ENCODE results near the gene SLCO3A1.
A peak's percentile ranks its signal among the peaks of the same experiment; 100 is the strongest.

SLCO3A1 gene

GRCh38 chr15:91966194-91966552 is 112.7 kb downstream of the SLCO3A1 start:
- Histone ChIP-seq H3K9ac (ENCODE audit: low read length) (no peak overlapping the region), H3K79me2 (ENCODE audit: low read length) (no peaks in the 10 kb centered on the region), H3K36me3 (replicated peaks; ENCODE audit: low read depth, low read length) (no peaks in the 10 kb centered on the region), H4K20me1 (ENCODE audit: insufficient read depth, low read length) (no peaks in the 10 kb centered on the region), H3K4me1 (ENCODE audit: low read length) (no peaks in the 10 kb centered on the region), H3K27me3 (ENCODE audit: low read depth, low read length) (peaks cover 32% of the 10 kb centered on the region), H3K27ac (ENCODE audit: low read length) (no peak overlapping the region), H3K4me2 (ENCODE audit: low read length) (no peak overlapping the region), H3K9me3 (ENCODE audit: insufficient read depth, low read length) (no peaks in the 10 kb centered on the region), H3K4me3 (ENCODE audit: low read length) (no peak overlapping the region), H2AFZ (ENCODE audit: low read depth, low read length) (no peak overlapping the region)
- TF ChIP-seq, protein P1, sequence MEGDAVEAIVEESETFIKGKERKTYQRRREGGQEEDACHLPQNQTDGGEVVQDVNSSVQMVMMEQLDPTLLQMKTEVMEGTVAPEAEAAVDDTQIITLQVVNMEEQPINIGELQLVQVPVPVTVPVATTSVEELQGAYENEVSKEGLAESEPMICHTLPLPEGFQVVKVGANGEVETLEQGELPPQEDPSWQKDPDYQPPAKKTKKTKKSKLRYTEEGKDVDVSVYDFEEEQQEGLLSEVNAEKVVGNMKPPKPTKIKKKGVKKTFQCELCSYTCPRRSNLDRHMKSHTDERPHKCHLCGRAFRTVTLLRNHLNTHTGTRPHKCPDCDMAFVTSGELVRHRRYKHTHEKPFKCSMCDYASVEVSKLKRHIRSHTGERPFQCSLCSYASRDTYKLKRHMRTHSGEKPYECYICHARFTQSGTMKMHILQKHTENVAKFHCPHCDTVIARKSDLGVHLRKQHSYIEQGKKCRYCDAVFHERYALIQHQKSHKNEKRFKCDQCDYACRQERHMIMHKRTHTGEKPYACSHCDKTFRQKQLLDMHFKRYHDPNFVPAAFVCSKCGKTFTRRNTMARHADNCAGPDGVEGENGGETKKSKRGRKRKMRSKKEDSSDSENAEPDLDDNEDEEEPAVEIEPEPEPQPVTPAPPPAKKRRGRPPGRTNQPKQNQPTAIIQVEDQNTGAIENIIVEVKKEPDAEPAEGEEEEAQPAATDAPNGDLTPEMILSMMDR (IDR thresholded peaks at IDR 0.05; ENCODE audit: low read depth, low read length) = no peak
- no peak for TF ChIP-seq EZH2phosphoT487 (IDR thresholded peaks at IDR 0.05; ENCODE audit: low read depth)

DNA sequence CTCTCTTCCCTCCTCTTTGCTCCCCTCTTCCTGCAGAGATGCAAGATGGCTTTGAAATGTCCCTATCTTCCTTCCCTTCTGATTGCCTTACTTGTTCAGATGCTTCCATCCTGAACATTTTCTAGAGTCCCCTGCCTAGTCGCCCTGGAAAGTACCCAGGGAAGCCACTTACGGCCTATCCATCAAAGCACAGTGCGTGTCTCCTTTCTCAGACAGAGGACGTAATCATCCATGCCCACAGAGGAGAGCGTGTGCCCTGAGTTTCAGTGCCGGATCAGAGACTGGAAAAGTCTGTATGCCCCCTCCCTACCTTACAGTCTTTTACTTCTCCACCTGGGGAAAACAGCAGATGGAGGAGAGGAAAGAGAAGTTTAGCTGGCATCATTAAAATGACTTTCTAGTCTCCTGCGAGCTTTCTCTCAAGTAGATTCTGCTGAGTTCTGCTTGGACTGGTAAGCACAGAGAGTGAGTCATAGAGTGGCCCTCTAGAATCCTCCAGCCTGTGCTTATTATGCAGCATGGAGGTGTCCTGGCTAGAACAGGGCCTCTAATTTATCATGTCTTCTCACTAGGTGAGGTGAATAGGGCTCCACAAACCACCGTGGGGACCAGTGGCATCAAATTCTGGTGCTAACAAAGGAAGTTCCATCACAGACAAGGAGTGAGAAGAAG is 114.6 kb downstream of the SLCO3A1 start:
- Histone ChIP-seq H3K27me3 (ENCODE audit: low read depth, low read length) (peaks cover 37% of the 10 kb centered on the region), H3K27ac (ENCODE audit: low read length) (no peak overlapping the region), H3K4me2 (ENCODE audit: low read length) (no peak overlapping the region), H3K9ac (ENCODE audit: low read length) (no peak overlapping the region), H3K36me3 (replicated peaks; ENCODE audit: low read depth, low read length) (no peaks in the 10 kb centered on the region), H3K9me3 (ENCODE audit: insufficient read depth, low read length) (no peaks in the 10 kb centered on the region), H3K79me2 (ENCODE audit: low read length) (no peaks in the 10 kb centered on the region), H2AFZ (ENCODE audit: low read depth, low read length) (no peak overlapping the region), H3K4me3 (ENCODE audit: low read length) (no peak overlapping the region), H4K20me1 (ENCODE audit: insufficient read depth, low read length) (no peaks in the 10 kb centered on the region), H3K4me1 (ENCODE audit: low read length) (no peaks in the 10 kb centered on the region)
- TF ChIP-seq EZH2phosphoT487 (IDR thresholded peaks at IDR 0.05; ENCODE audit: low read depth) = no peak
- TF ChIP-seq, protein P1 (IDR thresholded peaks at IDR 0.05; ENCODE audit: low read depth, low read length) = no peak

DNA sequence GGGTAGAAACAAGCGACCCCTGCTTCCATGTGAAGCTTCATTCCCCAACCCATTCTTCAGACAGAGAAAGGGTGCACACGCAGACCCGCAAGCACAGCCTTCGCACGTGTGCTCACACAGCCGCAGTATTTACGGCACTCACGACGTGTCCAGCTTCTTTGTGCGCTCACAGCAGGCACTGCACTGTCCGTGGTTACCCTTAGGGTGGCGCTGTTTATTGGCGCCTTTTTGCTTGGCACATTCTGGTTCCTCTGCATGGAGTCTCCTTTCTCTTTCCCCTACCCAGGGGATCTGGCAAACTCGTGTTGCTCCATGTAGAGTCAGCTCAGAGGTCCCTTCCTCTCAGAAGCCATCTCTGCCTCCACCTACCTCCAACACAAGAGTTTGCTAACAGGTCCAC is 115.1 kb downstream of the SLCO3A1 start:
- no peaks in the 10 kb centered on the region for H3K79me2 ChIP-seq (ENCODE audit: low read length)
- H3K27ac ChIP-seq (ENCODE audit: low read length) = no peak overlapping the region

DNA sequence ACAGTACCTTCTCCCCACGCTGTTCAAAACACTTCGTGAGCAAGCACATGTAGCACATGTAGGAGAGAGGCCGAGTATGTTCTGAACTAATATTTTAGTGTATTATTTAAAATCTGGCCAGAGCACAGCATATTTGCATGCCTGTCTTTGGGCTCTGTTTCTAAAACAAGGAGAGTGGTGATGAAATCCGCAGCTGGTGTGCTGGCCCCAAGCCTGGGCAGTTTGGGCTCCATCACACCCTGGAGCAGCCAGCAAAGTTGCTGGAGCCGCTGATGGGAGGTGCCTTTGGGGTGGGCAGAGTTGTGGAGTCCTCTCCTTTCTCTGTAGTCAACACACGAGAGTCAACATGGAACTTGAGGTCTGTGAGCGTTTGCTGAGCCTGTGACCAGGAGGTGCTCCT is 116.6 kb downstream of the SLCO3A1 start:
- Histone ChIP-seq H4K20me1 (ENCODE audit: insufficient read depth, low read length) (no peaks in the 10 kb centered on the region), H3K27ac (ENCODE audit: low read length) (no peak overlapping the region), H3K79me2 (ENCODE audit: low read length) (no peaks in the 10 kb centered on the region), H3K4me3 (ENCODE audit: low read length) (no peak overlapping the region), H2AFZ (ENCODE audit: low read depth, low read length) (no peak overlapping the region), H3K9me3 (ENCODE audit: insufficient read depth, low read length) (no peaks in the 10 kb centered on the region), H3K9ac (ENCODE audit: low read length) (no peak overlapping the region), H3K36me3 (replicated peaks; ENCODE audit: low read depth, low read length) (no peaks in the 10 kb centered on the region), H3K27me3 (ENCODE audit: low read depth, low read length) (peaks cover 37% of the 10 kb centered on the region), H3K4me2 (ENCODE audit: low read length) (no peak overlapping the region), H3K4me1 (ENCODE audit: low read length) (no peaks in the 10 kb centered on the region)
- TF ChIP-seq EZH2phosphoT487 (IDR thresholded peaks at IDR 0.05; ENCODE audit: low read depth) = no peak
- TF ChIP-seq, protein P1 (IDR thresholded peaks at IDR 0.05; ENCODE audit: low read depth, low read length) = no peak

More for the DNA sequence above, 115.1 kb downstream of the SLCO3A1 start:
- no peak overlapping the region for H2AFZ ChIP-seq (ENCODE audit: low read depth, low read length)
- no peak overlapping the region for H3K9ac ChIP-seq (ENCODE audit: low read length)
- TF ChIP-seq, protein P1 (IDR thresholded peaks at IDR 0.05; ENCODE audit: low read depth, low read length) = peak; percentile 16; the same call in 1 of the 2 replicates
- no peak for TF ChIP-seq EZH2phosphoT487 (IDR thresholded peaks at IDR 0.05; ENCODE audit: low read depth)
- H3K27me3 ChIP-seq (ENCODE audit: low read depth, low read length) = peaks cover 37% of the 10 kb centered on the region
- H4K20me1 ChIP-seq (ENCODE audit: insufficient read depth, low read length) = no peaks in the 10 kb centered on the region
- no peaks in the 10 kb centered on the region for H3K36me3 ChIP-seq (replicated peaks; ENCODE audit: low read depth, low read length)
- no peaks in the 10 kb centered on the region for H3K4me1 ChIP-seq (ENCODE audit: low read length)
- no peak overlapping the region for H3K4me2 ChIP-seq (ENCODE audit: low read length)
- no peak overlapping the region for H3K4me3 ChIP-seq (ENCODE audit: low read length)
- H3K9me3 ChIP-seq (ENCODE audit: insufficient read depth, low read length) = no peaks in the 10 kb centered on the region
